HCT116 (cell line): ENCODE results near the gene UBE2M.
A peak's percentile ranks its signal among the peaks of the same experiment; 100 is the strongest.

ENCODE experiments used
- FOSL1 ChIP-seq: IDR thresholded peaks from 2 replicates; pipeline ENCODE4 v1.6.1; 2012; ENCODE audit warnings: low read depth
- POLR2AphosphoS5 ChIP-seq: IDR thresholded peaks from 2 replicates; pipeline ENCODE4 v1.6.1; 2011; ENCODE audit warnings: mild to moderate bottlenecking, low read depth, low read length, moderate library complexity
- SIN3A ChIP-seq: IDR thresholded peaks from 2 replicates; pipeline ENCODE4 v1.6.1; 2012; ENCODE audit warnings: low read depth
- ZNF274 ChIP-seq: fragments of 200-500 bp; sonication (Bioruptor generic); IDR thresholded peaks from 2 replicates; pipeline ENCODE4 v1.6.1; 2014; ENCODE audit warnings: mild to moderate bottlenecking, low read depth, low read length, inconsistent platforms
- TF ChIP-seq, protein P1 (sequence below), 3 experiments: fragments of 200-600 bp in 1 of 3; sonication (generic) in 1 of 3; IDR thresholded peaks in 2 of 3; conservative IDR thresholded peaks in 1 of 3; 2 replicates each; pipeline ENCODE4 v1.5.1; 2012 to 2017; ENCODE audit warnings: low read depth in 2 of 3, low read length in 2 of 3, antibody characterized with exemption in 1 of 3, borderline replicate concordance in 1 of 3, control low read depth in 1 of 3, mild to moderate bottlenecking in 1 of 3, mixed read lengths in 1 of 3, mixed run types in 1 of 3, moderate library complexity in 1 of 3; ENCODE audit not compliant: insufficient read depth in 1 of 3
- TF ChIP-seq, protein P2 (sequence below): IDR thresholded peaks from 2 replicates; pipeline ENCODE4 v1.6.1; 2012
- TF ChIP-seq, protein P3 (sequence below): IDR thresholded peaks from 2 replicates; pipeline ENCODE4 v1.6.1; 2011; ENCODE audit warnings: mild to moderate bottlenecking, low read length, moderate library complexity; ENCODE audit not compliant: insufficient replicate concordance; ENCODE audit errors: extremely low read depth

DNA sequence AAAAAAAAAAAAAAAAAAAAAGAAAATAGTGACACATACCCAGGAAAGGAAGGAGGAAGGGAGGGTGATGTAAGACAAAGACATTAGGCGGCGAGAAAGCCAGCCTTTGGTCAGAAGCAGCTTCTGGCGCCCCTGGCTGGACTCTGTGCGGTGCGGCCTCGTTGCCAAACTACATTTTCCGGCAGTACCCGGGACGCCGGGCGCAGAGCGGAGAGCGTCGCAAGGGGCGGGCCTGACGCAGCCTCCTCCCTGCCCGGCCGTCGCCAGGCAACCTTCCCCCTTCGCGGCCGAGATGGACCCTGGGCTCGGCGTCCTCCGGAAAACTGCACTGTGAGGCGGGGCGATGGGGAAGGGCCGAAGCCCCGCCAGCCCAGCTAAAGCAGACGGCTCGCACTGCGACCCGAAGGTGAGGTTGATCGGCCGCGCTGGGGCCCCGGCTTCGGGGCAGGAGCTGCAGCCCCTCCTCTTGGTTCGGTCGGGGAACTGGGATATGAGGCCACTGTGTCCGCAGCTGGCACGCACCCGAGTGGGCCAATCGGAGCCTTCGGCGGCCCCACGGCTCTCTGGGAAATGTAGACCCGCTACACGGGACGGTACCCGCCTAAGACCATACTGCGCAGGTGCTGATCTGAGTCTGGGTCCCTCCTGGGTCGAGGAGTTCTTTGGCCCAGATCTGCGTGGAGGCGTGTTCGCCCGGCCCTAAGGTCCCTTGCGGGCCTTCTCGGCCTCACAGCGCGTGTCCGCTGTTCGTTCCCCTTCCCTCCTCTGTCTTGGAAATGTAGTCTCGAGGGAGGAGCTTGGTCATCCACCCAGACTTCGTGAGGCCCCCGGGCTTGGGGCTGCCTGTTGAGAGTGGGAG, 17.0 kb upstream of the UBE2M start:
- TF ChIP-seq, protein P1, sequence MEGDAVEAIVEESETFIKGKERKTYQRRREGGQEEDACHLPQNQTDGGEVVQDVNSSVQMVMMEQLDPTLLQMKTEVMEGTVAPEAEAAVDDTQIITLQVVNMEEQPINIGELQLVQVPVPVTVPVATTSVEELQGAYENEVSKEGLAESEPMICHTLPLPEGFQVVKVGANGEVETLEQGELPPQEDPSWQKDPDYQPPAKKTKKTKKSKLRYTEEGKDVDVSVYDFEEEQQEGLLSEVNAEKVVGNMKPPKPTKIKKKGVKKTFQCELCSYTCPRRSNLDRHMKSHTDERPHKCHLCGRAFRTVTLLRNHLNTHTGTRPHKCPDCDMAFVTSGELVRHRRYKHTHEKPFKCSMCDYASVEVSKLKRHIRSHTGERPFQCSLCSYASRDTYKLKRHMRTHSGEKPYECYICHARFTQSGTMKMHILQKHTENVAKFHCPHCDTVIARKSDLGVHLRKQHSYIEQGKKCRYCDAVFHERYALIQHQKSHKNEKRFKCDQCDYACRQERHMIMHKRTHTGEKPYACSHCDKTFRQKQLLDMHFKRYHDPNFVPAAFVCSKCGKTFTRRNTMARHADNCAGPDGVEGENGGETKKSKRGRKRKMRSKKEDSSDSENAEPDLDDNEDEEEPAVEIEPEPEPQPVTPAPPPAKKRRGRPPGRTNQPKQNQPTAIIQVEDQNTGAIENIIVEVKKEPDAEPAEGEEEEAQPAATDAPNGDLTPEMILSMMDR (IDR thresholded peaks at IDR 0.05 in 2 of 3, conservative IDR thresholded peaks at IDR 0.05 in 1 of 3; ENCODE audit: borderline replicate concordance in 1 of 3, insufficient read depth in 1 of 3, low read depth in 2 of 3, low read length in 2 of 3): no peak
- TF ChIP-seq FOSL1 (no peak), POLR2AphosphoS5 (peak; percentile 94), ZNF274 (no peak), SIN3A (peak; percentile 26; the same call in 1 of the 2 replicates)
- TF ChIP-seq, protein P2, sequence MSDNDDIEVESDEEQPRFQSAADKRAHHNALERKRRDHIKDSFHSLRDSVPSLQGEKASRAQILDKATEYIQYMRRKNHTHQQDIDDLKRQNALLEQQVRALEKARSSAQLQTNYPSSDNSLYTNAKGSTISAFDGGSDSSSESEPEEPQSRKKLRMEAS: no peak; the same call in 1 of the 2 replicates
- TF ChIP-seq, protein P3, sequence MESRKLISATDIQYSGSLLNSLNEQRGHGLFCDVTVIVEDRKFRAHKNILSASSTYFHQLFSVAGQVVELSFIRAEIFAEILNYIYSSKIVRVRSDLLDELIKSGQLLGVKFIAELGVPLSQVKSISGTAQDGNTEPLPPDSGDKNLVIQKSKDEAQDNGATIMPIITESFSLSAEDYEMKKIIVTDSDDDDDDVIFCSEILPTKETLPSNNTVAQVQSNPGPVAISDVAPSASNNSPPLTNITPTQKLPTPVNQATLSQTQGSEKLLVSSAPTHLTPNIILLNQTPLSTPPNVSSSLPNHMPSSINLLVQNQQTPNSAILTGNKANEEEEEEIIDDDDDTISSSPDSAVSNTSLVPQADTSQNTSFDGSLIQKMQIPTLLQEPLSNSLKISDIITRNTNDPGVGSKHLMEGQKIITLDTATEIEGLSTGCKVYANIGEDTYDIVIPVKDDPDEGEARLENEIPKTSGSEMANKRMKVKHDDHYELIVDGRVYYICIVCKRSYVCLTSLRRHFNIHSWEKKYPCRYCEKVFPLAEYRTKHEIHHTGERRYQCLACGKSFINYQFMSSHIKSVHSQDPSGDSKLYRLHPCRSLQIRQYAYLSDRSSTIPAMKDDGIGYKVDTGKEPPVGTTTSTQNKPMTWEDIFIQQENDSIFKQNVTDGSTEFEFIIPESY: no peak
